IPS-NIHi7 (cell line): ENCODE results near the gene FAM184A.

Experiments used
- DNase-seq: peaks from one replicate; pipeline ENCODE4 v3.0.0; 2012; ENCODE audit warnings: mixed read lengths; ENCODE audit errors: extremely low spot score

Gene FAM184A

GRCh38 chr6:119096721-119097565 lies 18.5 kb upstream of the FAM184A start:
- DNase-seq, result no peak

DNA sequence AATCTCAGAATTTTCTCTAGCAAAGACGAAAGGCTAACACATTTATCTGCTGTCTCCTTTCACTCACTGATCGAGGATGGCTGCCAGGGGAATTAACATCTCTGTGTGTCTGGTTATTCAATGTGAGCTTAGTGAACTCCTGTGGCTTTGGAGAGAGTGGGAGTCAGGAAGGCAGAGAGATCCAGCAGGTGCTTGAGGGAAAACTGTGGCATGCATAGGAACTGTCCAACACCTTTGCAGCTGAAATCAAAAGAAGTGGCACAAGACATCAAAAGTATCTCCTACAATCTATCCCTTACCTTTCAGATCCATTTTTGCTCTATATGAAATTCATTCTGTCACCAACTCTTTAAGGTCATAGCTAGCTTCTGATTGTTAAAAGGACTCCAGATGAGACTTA lies 11.8 kb upstream of the FAM184A start:
- DNase-seq, result peak; percentile 54

DNA sequence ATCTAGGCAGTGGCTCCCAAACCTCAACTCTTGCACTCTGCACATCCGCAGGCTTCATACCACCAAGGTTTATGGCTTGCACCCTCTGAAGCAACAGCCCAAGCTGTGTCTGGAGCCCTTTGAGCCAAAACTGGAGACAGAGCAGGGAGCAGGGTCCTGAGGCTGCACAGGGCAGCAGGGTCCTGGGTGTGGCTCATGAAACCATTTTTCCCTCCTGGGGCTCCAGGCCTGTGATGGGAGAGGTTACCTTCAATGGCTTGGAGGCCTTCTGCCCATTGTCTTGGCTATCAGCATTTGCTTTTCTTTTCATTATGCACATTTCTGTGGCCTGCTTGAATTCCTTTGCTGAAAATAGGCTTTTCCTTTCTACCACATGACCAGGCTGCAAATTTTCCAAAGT lies 6.3 kb upstream of the FAM184A start:
- DNase-seq, result no peak

- no peak for DNase-seq
Observed at GRCh38 chr6:119083007-119083406, 4.5 kb upstream of the FAM184A start.

- no peak for DNase-seq
Observed at GRCh38 chr6:119079283-119079809, 882 bp upstream of the FAM184A start.

DNA sequence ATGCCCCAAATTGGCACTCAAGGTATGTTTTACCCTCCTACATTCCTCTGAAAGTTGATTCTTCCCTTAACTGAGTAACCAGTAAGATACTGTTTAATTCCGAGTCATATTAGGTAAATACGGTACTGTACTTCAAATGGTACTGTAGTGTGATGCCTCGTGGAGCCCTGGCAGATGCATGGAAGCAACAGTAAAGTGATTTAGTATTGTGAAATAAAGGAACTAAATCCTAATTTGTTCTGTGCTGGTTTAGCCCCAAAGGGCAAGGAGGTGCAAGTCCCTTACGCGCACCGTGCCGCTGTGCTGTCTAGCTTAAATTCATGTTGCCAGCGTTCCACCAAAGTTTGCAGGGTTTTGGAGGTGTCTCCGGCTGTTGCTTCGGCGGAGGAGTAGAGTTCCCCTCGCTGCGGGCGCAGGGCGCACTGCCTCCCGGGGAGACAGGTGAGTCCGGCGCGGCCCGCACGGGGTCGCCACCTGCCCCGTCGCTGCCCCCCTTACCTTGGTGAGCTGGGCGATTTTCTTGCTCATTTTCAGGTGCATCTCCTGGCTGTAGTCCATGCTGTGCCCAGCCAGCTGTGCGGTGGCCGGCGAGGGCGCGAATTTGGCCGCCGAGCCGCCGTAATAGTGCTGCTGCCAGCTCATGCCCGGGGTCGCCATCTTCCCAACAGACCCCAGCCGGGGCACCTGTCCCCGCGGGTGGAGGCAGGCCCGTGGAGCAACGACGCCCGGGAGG lies 655 bp downstream of the FAM184A start:
- peak; percentile 70 for DNase-seq

DNA sequence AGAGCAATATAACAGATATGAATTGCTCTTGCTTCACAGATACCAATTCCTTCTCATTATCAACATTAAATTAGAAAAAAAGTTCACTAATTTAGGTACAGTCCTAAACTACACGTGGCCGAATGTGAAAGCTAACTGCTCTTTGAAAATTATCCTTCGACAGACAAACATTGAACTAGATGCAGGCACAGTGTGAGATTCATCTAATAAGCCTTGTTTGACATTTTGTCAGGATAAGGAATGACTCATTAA lies 1.1 kb downstream of the FAM184A start:
- DNase-seq, result no peak

DNA sequence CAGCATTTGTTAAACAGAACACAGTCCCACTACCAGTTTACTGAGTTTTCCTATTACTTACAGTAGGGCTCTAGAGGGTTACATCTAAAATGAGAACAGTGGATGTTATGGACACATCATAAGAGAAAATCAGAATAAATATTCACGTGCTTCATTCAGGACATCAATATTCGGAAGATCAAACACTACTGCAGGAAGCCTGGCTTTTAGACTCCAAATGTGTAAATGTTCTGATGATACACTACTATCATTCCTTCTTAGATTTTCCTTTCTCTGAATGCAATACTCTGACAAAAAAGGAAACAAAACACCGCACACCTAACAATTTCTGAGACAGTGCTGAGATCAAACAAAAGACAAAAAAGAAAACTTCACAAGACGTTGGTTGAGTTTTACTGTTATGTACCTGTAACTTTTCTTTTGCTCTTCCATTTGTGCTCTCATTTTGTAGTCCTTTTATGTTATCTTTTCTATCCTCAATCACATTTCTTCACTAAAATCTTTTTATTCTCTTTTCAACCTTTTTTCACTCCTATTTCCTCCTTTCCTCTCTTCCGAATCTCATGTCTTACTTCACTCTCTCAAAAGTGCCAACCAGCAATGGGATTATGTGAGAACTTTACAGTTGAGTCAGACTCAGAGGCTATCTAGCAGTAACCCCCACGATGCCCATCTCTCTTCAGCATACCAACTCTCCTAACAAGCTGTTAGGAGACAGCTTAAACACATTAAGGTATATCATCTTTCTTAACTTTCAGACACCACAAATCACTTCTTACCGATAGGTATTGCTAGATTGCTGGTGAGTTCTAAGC lies 1.7 kb downstream of the FAM184A start:
- DNase-seq, result no peak

DNA sequence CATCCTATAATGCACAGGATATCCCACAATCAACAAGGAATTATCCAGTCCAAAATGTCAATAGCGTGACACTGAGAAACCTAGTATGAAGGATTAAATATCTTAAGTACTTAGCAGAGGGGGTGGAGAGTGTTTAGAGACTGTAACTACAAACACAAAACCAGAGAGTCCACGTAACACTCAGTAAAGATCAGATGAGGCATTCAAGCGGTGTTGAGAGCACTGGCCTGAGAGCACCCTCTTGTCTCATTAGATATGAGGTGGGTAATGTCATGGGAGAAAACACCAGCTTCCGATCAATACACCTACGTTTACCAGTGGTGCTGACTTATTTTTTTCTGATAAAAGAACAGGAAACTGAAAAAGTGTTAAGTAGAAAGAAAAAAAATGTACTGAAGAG lies 2.3 kb downstream of the FAM184A start:
- DNase-seq, result no peak

- DNase-seq, result no peak
Observed at GRCh38 chr6:119075200-119075981, 3.1 kb downstream of the FAM184A start.

- no peak for DNase-seq
Observed at GRCh38 chr6:119073307-119074051, 5.0 kb downstream of the FAM184A start.

DNA sequence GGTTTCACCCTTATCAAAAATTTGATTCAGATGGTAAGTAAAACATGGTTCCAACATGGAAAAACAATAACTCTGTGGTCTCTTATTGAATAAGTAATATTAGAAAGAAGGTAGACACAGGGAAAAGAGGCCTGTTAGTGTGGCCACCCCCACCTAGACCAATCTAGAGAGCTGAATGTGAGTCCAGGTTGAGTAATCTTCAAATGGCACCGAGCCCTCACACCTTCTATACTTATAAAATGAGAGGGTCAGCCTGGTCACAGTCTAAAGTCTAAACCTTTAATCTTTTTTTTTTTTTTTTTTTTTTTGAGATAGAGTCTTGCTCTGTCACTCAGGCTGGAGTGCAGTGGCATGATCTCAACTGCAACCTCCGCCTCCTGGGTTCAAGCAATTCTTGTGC lies 6.9 kb downstream of the FAM184A start:
- no peak for DNase-seq

- no peak for DNase-seq
Observed at GRCh38 chr6:119067091-119067490, 11.4 kb downstream of the FAM184A start.

DNA sequence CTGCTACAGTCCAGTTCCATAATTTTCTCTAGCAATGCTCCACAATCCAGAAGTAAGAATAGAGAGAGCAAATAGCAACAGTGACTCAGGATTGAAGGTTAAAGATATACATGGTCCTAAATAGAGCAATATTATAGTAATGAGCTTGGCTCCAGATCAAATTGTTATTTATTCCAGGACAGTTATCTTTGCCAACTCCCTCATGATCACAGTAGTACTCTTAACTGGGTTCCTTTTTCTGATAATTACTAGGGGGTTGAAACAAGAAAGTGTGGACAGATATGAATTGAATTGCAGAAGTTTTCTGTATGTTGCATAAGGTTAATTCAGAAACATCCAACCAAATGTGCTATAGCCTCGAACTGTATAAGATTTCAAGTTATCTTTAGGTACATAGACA lies 11.9 kb downstream of the FAM184A start:
- no peak for DNase-seq

DNA sequence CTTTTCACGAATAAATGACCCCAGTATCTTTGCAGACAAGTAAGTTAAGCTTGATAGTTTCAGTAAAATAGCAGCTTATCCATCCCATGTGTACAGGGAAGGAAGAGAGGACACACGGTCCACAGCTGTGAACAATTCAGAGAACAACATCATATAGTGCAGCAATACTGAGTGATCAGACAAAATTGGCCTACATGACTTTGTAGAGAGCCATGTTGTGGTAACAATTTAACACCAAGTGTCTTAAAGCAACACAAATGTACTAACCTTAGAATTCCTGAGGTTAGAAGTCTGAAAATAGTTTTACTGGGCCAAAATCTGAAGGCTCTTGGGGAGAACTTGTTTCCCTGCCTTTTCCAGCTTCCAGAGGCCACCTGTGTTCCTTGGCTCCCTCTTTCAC lies 12.5 kb downstream of the FAM184A start:
- no peak for DNase-seq

DNA sequence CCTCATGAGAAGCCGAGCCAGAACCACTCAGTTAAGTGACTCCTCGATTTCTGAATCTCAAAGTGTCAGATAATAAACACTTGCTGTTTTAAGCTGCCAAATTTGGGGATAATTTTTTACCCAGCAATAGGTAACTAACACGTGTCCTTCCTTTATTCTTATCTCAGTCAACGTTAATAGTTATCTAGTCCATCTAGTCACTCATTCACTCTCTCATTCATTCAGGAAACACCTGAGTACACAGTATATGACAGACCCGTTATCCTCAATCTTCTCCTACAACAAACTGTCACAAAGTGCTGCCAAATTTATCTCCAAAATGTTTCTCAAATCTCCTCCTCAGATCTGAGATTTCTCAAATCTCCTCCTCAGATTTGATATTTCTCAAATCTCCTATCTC lies 13.1 kb downstream of the FAM184A start:
- DNase-seq, result no peak

GRCh38 chr6:119063491-119063890 lies 15.0 kb downstream of the FAM184A start:
- DNase-seq, result no peak

- DNase-seq, result no peak
Observed at GRCh38 chr6:119061215-119061614, 17.2 kb downstream of the FAM184A start.

- DNase-seq, result no peak
Observed at GRCh38 chr6:119060255-119060907, 18.1 kb downstream of the FAM184A start.

DNA sequence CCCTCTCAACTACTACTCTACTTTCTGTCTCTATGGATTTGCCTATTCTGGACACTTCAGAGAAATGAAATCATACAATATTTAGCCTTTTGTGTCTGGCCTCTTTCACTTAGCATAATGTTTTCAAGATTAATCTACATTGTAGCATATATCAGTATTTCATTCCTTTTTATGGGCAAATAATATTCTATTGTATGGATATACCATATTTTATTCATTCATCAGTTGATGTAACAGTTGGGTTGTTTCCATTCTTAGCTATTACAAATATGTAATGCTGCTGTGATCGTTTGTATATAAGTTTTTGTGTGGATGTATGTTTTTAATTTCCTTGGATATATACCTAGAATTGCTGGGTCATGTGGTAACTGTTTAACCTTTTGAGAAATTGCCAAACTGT lies 23.4 kb downstream of the FAM184A start:
- no peak for DNase-seq
